ENCODE measurements around the gene CRYBG3. TPM values are rescaled to one million over a fixed set of nuclear protein-coding genes. Genes with fewer than 3 reads are reported as not detected.
"Not testable (repeated sequence)": the region's sequence is repeated elsewhere in the genome, so short reads cannot be mapped to it uniquely, and the experiment has no call there.

Gene CRYBG3
- total RNA-seq, 1 donor from 2014 or later: 7.5 TPM

- H3K4me3 ChIP-seq (ENCODE audit: low read depth, low read length): no peak overlapping the region
- no peak for TF ChIP-seq CTCF (conservative IDR thresholded peaks at IDR 0.05; ENCODE audit: low read depth, low read length)
- no peak for DNase-seq (ENCODE audit: low read depth)
These were observed 79.8 kb downstream of the CRYBG3 start for GRCh38 chr3:97901313-97902248.

GRCh38 chr3:97909830-97910229, 88.0 kb downstream of the CRYBG3 start:
- not testable (repeated sequence) for H3K4me3 ChIP-seq (ENCODE audit: low read depth, low read length); DNase-seq (ENCODE audit: low read depth)

DNA sequence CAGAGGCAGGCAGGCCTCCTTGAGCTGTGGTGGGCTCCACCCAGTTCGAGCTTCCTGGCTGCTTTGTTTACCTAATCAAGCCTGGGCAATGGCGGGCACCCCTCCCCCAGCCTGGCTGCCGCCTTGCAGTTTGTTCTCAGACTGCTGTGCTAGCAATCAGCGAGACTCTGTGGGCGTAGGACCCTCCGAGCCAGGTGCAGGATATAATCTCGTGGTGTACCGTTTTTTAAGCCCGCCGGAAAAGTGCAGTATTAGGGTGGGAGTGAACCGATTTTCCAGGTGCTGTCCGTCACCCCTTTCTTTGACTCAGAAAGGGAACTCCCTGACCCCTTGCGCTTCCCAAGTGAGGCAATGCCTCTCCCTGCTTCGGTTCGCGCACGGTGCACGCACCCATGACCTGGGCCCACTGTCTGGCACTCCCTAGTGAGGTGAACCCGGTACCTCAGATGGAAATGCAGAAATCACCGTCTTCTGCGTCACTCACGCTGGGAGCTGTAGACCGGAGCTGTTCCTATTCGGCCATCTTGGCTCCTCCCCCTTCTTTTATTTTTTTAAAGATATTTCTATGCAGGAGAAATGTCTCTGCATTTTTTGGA, 88.5 kb downstream of the CRYBG3 start:
- not testable (repeated sequence) for DNase-seq (ENCODE audit: low read depth); H3K4me3 ChIP-seq (ENCODE audit: low read depth, low read length)

- no peak for TF ChIP-seq CTCF (conservative IDR thresholded peaks at IDR 0.05; ENCODE audit: low read depth, low read length)
- no peak for DNase-seq (ENCODE audit: low read depth)
- no peak overlapping the region for H3K4me3 ChIP-seq (ENCODE audit: low read depth, low read length)
These were observed 89.1 kb downstream of the CRYBG3 start for GRCh38 chr3:97910931-97911351.

- DNase-seq (ENCODE audit: low read depth): no peak
- no peak overlapping the region for H3K4me3 ChIP-seq (ENCODE audit: low read depth, low read length)
- TF ChIP-seq CTCF (conservative IDR thresholded peaks at IDR 0.05; ENCODE audit: low read depth, low read length): no peak
These were observed 89.6 kb downstream of the CRYBG3 start for GRCh38 chr3:97911459-97911858.

- no peak for TF ChIP-seq CTCF (conservative IDR thresholded peaks at IDR 0.05; ENCODE audit: low read depth, low read length)
- H3K4me3 ChIP-seq (ENCODE audit: low read depth, low read length): no peak overlapping the region
- no peak for DNase-seq (ENCODE audit: low read depth)
These were observed 92.6 kb downstream of the CRYBG3 start for GRCh38 chr3:97914388-97914787.

- no peak overlapping the region for H3K4me3 ChIP-seq (ENCODE audit: low read depth, low read length)
- no peak for TF ChIP-seq CTCF (conservative IDR thresholded peaks at IDR 0.05; ENCODE audit: low read depth, low read length)
- DNase-seq (ENCODE audit: low read depth): no peak
These were observed 94.8 kb downstream of the CRYBG3 start for GRCh38 chr3:97916576-97916975.
